Liver (tissue), 9 donors: Measurements from ENCODE around the gene CNKSR3. TPM values are rescaled to one million over a fixed set of nuclear protein-coding genes. Genes with fewer than 3 reads are reported as not detected.

Source experiments
- DNase-seq: peaks from one replicate; pipeline ENCODE4 v3.0.0-alpha.2; 2017; ENCODE audit warnings: low spot score
- H3K27ac ChIP-seq, 2 donors: one replicate each; pipeline ENCODE4 v1.7.0; 2013; ENCODE audit warnings: inconsistent platforms in 2 of 2, low read length in 2 of 2, control low read depth in 1 of 2, low read depth in 1 of 2, mild to moderate bottlenecking in 1 of 2
- H3K27me3 ChIP-seq, 4 donors: one replicate each; pipeline versions ENCODE4 v1.6.1 to v1.7.0; 2013; ENCODE audit warnings: low read length in 3 of 4, inconsistent platforms in 1 of 4, mild to moderate bottlenecking in 1 of 4, moderate library complexity in 1 of 4; ENCODE audit not compliant: control insufficient read depth in 4 of 4, insufficient read depth in 4 of 4
- H3K36me3 ChIP-seq, 4 donors: one replicate each; pipeline versions ENCODE4 v1.6.1 to v1.7.0; 2013; ENCODE audit warnings: low read length in 3 of 4, mild to moderate bottlenecking in 3 of 4, low read depth in 1 of 4, moderate library complexity in 1 of 4; ENCODE audit not compliant: control insufficient read depth in 4 of 4, insufficient read depth in 3 of 4
- H3K4me1 ChIP-seq, 4 donors: one replicate each; pipeline versions ENCODE4 v1.6.1 to v1.7.0; 2013; ENCODE audit warnings: low read length in 3 of 4, mild to moderate bottlenecking in 3 of 4, moderate library complexity in 1 of 4; ENCODE audit not compliant: control insufficient read depth in 4 of 4, insufficient read depth in 4 of 4
- H3K4me3 ChIP-seq, 3 donors: one replicate each; pipeline versions ENCODE4 v1.6.1 to v1.7.0; 2013; ENCODE audit warnings: low read length in 3 of 3, control low read depth in 1 of 3, low read depth in 1 of 3, mild to moderate bottlenecking in 1 of 3
- H3K9ac ChIP-seq, 2 donors: one replicate each; pipeline ENCODE4 v1.7.0; 2013; ENCODE audit warnings: low read length in 2 of 2, mild to moderate bottlenecking in 2 of 2, moderate library complexity in 2 of 2, control low read depth in 1 of 2, low read depth in 1 of 2
- H3K9me3 ChIP-seq, 4 donors: one replicate each; pipeline versions ENCODE4 v1.6.1 to v1.7.0; 2013; ENCODE audit warnings: low read length in 3 of 4; ENCODE audit not compliant: control insufficient read depth in 4 of 4
- ATF3 ChIP-seq: IDR thresholded peaks from 2 replicates; pipeline ENCODE4 v1.6.1; 2016; ENCODE audit warnings: antibody characterized with exemption
- CTCF ChIP-seq: fragments of 150-350 bp; IDR thresholded peaks from 2 replicates; pipeline ENCODE4 v1.5.1; 2017; ENCODE audit warnings: improper control_type of control experiment, low read depth, low read length; ENCODE audit not compliant: missing input control
- EGR1 ChIP-seq, 2 donors: IDR thresholded peaks; 2 replicates each; pipeline ENCODE4 v1.6.1; 2016 to 2018; ENCODE audit warnings: antibody characterized with exemption in 2 of 2, low read depth in 2 of 2
- FOXA1 ChIP-seq: IDR thresholded peaks from 2 replicates; pipeline ENCODE4 v1.6.1; 2016; ENCODE audit warnings: antibody characterized with exemption
- FOXA2 ChIP-seq: IDR thresholded peaks from 2 replicates; pipeline ENCODE4 v1.6.1; 2016; ENCODE audit warnings: antibody characterized with exemption
- HNF4A ChIP-seq, 2 donors: conservative IDR thresholded peaks; 2 replicates each; pipeline ENCODE4 v1.6.1; 2016; ENCODE audit warnings: antibody characterized with exemption in 2 of 2, mild to moderate bottlenecking in 2 of 2
- HNF4G ChIP-seq: IDR thresholded peaks from 2 replicates; pipeline ENCODE4 v1.6.1; 2016; ENCODE audit warnings: antibody characterized with exemption
- JUND ChIP-seq, 2 donors: IDR thresholded peaks; 2 replicates each; pipeline ENCODE4 v1.6.1; 2016; ENCODE audit warnings: antibody characterized with exemption in 2 of 2
- MAX ChIP-seq: IDR thresholded peaks from 2 replicates; pipeline ENCODE4 v1.6.1; 2016; ENCODE audit warnings: antibody characterized with exemption
- NR2F2 ChIP-seq: IDR thresholded peaks from 2 replicates; pipeline ENCODE4 v1.6.1; 2016; ENCODE audit warnings: antibody characterized with exemption
- RAD21 ChIP-seq, 2 donors: IDR thresholded peaks; 2 replicates each; pipeline ENCODE4 v1.6.1; 2016; ENCODE audit warnings: antibody characterized with exemption in 2 of 2, mild to moderate bottlenecking in 2 of 2
- REST ChIP-seq: IDR thresholded peaks from 2 replicates; pipeline ENCODE4 v1.6.1; 2016; ENCODE audit warnings: antibody characterized with exemption, mild to moderate bottlenecking
- RXRA ChIP-seq, 2 donors: IDR thresholded peaks; 2 replicates each; pipeline ENCODE4 v1.6.1; 2017 to 2018; ENCODE audit warnings: antibody characterized with exemption in 2 of 2, mild to moderate bottlenecking in 1 of 2
- SP1 ChIP-seq: IDR thresholded peaks from 2 replicates; pipeline ENCODE4 v1.6.1; 2018; ENCODE audit warnings: antibody characterized with exemption, mild to moderate bottlenecking
- TAF1 ChIP-seq: conservative IDR thresholded peaks from 2 replicates; pipeline ENCODE4 v1.6.1; 2016; ENCODE audit warnings: antibody characterized with exemption, mild to moderate bottlenecking
- YY1 ChIP-seq: IDR thresholded peaks from 2 replicates; pipeline ENCODE4 v1.6.1; 2016; ENCODE audit warnings: antibody characterized with exemption, mild to moderate bottlenecking
- ZBTB33 ChIP-seq: IDR thresholded peaks from 2 replicates; pipeline ENCODE4 v1.6.1; 2016; ENCODE audit warnings: antibody characterized with exemption
- WGBS: extraction: QIAGEN DNeasy Blood & Tissue Kit; methylation state at CpG from one replicate; pipeline ENCODE4 v1.1.7; 2013; 5-methylcytosine and 5-hydroxymethylcytosine counted together
- polyA plus RNA-seq, 2 donors: library from polyadenylated mRNA; stranded (reverse) in 1 of 2; unstranded in 1 of 2; fragments of 200-250 nt in 1 of 2; fragments of >200 nt in 1 of 2; fragmentation: Nextera tagmentation in 1 of 2; extraction: Ambion mirVana in 1 of 2; gene quantifications; one replicate each; pipeline versions ENCODE4 v1.2.1 to v1.2.3, GENCODE V29; 2013 to 2015
- total RNA-seq, 2 donors: library from RNA; depleted of rRNA; stranded (reverse); fragments of >200 nt; gene quantifications; one replicate each; pipeline ENCODE4 v1.2.3, GENCODE V29; 2014
- donor health status: healthy.
- donor health status: healthy.
- donor health status: healthy.
- donor health status: healthy.
- donor health status: healthy.

CNKSR3 gene
- total and polyA plus RNA-seq, 4 donors: 6.4 to 22.7 (median 15.0) TPM

- H3K4me1 ChIP-seq: peaks cover 2 to 31% (median 24%) of the 10 kb centered on the region in 4 donors
- peak overlapping the region in 1 of 2 donors; percentile 66 for H3K27ac ChIP-seq
- H3K4me3 ChIP-seq: no peak overlapping the region
- TF ChIP-seq HNF4A (conservative IDR thresholded peaks at IDR 0.05) (no peak), RAD21 (IDR thresholded peaks at IDR 0.05) (no peak), YY1 (no peak), EGR1 (IDR thresholded peaks at IDR 0.05; ENCODE audit: low read depth in 2 of 2) (no peak), FOXA2 (no peak)
- no peak for DNase-seq
- H3K9me3 ChIP-seq: no peaks in the 10 kb centered on the region
- 94% methylated on average over 9 of the region's 9 CpGs for WGBS
- no peak overlapping the region for H3K9ac ChIP-seq
- H3K27me3 ChIP-seq: no peaks in the 10 kb centered on the region
- no peaks in the 10 kb centered on the region for H3K36me3 ChIP-seq
Measured at GRCh38 chr6:154506582-154506981, 3.9 kb downstream of the CNKSR3 start.

GRCh38 chr6:154506108-154506507 is 4.4 kb downstream of the CNKSR3 start:
- TF ChIP-seq RXRA (IDR thresholded peaks at IDR 0.05) (no peak), HNF4A (conservative IDR thresholded peaks at IDR 0.05) (no peak), NR2F2 (no peak), SP1 (no peak), MAX (peak; percentile 50), ZBTB33 (no peak)
- H3K27me3 ChIP-seq: no peaks in the 10 kb centered on the region
- DNase-seq: no peak
- no peaks in the 10 kb centered on the region for H3K36me3 ChIP-seq
- no peak overlapping the region for H3K4me3 ChIP-seq
- peak overlapping the region in 1 of 2 donors; percentile 66 for H3K27ac ChIP-seq
- H3K4me1 ChIP-seq: peaks cover 4 to 34% (median 26%) of the 10 kb centered on the region in 4 donors
- H3K9me3 ChIP-seq: no peaks in the 10 kb centered on the region
- no peak overlapping the region for H3K9ac ChIP-seq

GRCh38 chr6:154504865-154505449 is 5.5 kb downstream of the CNKSR3 start:
- Histone ChIP-seq H3K27me3 (no peaks in the 10 kb centered on the region), H3K27ac (no peak overlapping the region), H3K9ac (no peak overlapping the region), H3K4me3 (no peak overlapping the region), H3K36me3 (no peaks in the 10 kb centered on the region), H3K4me1 (peaks cover 6 to 40% (median 32%) of the 10 kb centered on the region in 4 donors), H3K9me3 (no peaks in the 10 kb centered on the region)
- WGBS: 83% methylated on average over 5 of the region's 5 CpGs
- no peak for DNase-seq
- TF ChIP-seq FOXA2 (no peak), YY1 (no peak), RAD21 (IDR thresholded peaks at IDR 0.05) (no peak), ZBTB33 (no peak), EGR1 (IDR thresholded peaks at IDR 0.05; ENCODE audit: low read depth in 2 of 2) (no peak), REST (no peak), HNF4G (no peak), RXRA (IDR thresholded peaks at IDR 0.05) (no peak), MAX (no peak), HNF4A (conservative IDR thresholded peaks at IDR 0.05) (no peak), TAF1 (no peak), SP1 (no peak), FOXA1 (no peak), NR2F2 (no peak), JUND (IDR thresholded peaks at IDR 0.05) (no peak), ATF3 (no peak), CTCF (no peak)
